HUES6 (cell line): ENCODE measurements around the gene KAT7.

Experiments used
- H3K27ac ChIP-seq: 2 replicates; pipeline ENCODE4 v1.7.0; 2013; ENCODE audit warnings: low read depth, mild to moderate bottlenecking, low read length, inconsistent platforms
- H3K27me3 ChIP-seq: 2 replicates; pipeline ENCODE4 v1.6.1; 2013; ENCODE audit warnings: low read length; ENCODE audit not compliant: control insufficient read depth, insufficient read depth
- H3K36me3 ChIP-seq: 2 replicates; pipeline ENCODE4 v1.6.1; 2013; ENCODE audit warnings: low read length; ENCODE audit not compliant: control insufficient read depth, insufficient read depth
- H3K4me1 ChIP-seq: 2 replicates; pipeline ENCODE4 v1.6.1; 2013; ENCODE audit warnings: low read length; ENCODE audit not compliant: control insufficient read depth, insufficient read depth
- H3K4me3 ChIP-seq: 2 replicates; pipeline ENCODE4 v1.5.1; 2013; ENCODE audit warnings: low read depth, low read length
- H3K9ac ChIP-seq: one replicate; pipeline ENCODE4 v1.6.1; 2013; ENCODE audit warnings: mild to moderate bottlenecking, low read length
- H3K9me3 ChIP-seq: 2 replicates; pipeline ENCODE4 v1.6.1; 2013; ENCODE audit warnings: low read depth, low read length; ENCODE audit not compliant: control insufficient read depth, insufficient read depth

Gene KAT7

DNA sequence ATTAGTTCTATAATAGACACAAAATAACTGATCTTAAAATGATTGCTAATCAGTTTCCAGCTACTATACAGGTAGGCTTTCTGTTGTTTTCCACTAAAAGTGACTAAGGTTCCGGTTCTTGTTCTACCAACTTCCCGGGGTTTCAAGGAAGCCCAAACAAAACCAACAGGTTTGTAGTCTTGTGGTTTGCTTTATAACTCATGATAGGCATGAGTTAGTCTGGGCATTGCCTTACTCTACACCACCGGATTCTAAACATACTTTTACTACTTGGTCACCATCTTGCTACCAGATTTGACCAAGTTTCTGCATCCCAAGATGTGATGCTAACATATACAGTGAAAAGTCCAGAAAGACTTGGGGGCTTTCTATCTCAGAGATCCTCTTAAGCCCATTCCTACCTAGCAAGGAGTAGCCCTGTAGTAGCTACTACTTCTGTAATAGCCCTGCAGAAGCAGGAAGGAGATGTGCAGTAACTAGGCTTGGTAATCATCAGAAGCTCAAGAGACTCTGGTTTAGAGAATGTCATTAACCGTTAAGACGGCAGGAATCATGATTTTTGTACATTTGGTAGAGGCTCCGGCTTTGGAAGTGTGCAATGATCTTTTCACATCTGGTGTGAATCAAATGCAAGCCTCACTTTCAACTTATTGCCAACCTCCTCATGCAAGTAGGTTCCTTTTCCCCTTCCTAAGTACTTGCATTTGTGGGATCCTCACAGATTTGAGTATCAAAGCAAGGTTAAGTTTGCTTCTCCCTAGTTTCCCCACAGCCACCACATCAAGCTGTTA, 26.1 kb upstream of the KAT7 start:
- no peak overlapping the region for H3K9ac ChIP-seq
- H3K9me3 ChIP-seq = no peaks in the 10 kb centered on the region
- H3K4me3 ChIP-seq = peak overlapping the region; percentile 99
- peaks cover 20% of the 10 kb centered on the region for H3K4me1 ChIP-seq
- no peak overlapping the region for H3K27ac ChIP-seq
- H3K36me3 ChIP-seq = no peaks in the 10 kb centered on the region
- peaks cover 16% of the 10 kb centered on the region for H3K27me3 ChIP-seq

DNA sequence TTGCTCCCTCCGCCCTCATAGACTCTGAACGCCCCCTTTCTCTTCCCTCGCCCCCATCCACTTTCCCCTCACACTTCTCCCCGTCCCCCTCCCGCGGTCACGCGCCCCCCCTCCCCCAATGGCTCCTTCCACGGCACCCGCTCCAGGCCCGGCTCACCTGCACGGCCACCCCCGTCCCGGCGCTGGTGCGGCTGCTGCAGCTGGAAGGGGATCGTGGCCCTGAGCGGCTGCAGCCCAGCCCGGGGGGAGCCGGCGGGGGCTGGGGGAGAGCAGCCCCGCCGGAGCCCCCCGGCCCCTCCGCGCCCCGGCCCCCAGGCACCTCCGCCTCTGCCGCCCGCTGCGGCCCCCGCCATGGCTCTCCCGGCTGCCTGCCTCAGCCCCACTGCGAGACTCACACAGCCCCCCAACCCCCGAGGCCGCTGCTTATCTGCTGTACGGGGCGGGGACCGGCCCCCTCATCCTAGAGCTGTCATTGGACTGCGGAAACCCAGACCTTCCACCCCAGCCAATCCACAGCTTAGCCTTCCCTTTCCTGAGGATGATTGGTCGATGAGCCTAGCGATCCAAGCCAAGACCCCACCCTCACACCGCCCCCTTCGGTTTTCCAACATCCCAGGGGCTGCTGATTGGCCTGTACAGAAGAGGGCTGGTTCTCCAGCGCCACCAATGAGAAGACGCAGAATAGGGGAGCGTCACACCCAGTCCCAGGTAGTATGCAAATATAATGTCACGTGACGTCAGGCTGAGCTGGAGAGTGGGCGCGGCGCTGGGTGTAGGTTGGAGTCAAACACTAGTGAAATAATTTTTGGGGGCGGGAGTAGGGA, 24.5 kb upstream of the KAT7 start, which contains the start of gene FAM117A:
FAM117A (minus strand) TSS at position 397 of the 824 bp plus-strand sequence; CDS start at position 353, 44 bp downstream.
- Histone ChIP-seq H3K4me1 (peaks cover 20% of the 10 kb centered on the region), H3K36me3 (no peaks in the 10 kb centered on the region), H3K4me3 (peak within 1 kb of the TSS; percentile 99), H3K27ac (no peak within 1 kb of the TSS), H3K9me3 (no peaks in the 10 kb centered on the region), H3K27me3 (peaks cover 16% of the 10 kb centered on the region), H3K9ac (peak within 1 kb of the TSS; percentile 61)

DNA sequence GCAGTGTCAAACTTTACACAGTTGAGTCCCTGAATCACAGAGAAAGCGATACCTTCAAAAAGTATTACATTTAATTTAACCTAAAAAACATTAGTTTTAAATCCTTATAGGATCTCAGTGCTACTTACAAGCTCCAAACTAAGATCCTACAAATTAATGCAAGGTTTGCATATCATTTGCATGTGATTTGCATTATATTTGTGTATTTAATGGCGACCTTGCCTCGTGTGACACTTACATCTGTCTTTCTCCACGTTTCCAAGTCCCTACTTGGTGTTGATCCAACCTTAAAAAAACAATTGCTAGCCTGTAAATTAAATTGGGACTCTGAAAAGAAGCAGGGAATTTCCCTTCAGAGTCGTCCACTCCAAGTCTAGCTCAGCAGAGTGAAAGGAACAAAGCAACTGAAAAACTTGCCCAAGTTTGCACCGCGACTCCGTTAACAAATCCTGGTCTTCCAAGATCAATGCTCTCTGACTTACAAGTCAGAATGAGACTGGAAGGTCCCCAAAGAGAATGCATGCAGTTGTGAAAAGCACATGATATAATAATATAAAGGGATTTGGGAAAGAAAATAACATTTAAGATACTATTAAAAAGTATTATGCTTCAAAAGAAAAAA, 23.8 kb upstream of the KAT7 start:
- Histone ChIP-seq H3K9ac (no peak overlapping the region), H3K9me3 (no peaks in the 10 kb centered on the region), H3K27ac (no peak overlapping the region), H3K27me3 (peaks cover 16% of the 10 kb centered on the region), H3K36me3 (no peaks in the 10 kb centered on the region), H3K4me1 (peaks cover 20% of the 10 kb centered on the region), H3K4me3 (peak overlapping the region; percentile 51)

DNA sequence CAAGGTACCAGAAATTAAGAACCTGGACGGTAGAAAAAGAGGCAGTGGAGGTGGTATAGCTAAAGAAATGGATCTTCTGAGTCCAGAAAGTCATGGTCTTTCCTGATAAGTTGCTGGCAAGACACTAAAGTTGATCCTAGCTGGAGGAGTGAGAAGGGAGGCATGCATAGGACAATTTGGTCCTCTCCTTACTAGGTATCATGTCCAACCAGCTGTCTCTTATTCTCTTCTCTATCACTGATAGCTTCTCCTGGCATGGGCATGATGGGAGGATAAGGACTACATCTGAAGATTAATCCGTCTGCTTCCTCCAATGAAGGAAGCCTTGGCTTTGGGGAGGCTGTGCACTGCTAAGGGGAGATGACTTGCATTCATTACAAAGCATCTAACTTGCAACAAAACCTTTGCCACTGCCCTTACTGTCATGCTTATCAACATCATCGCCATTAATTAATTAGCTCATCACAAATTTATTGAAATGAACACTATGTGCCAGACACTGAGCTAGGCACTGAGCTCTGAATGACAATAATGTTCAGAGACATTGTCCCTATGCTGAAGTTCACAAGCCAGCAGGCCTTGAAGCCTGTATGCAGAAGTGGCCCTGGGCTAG, 21.5 kb upstream of the KAT7 start:
- peaks cover 12% of the 10 kb centered on the region for H3K4me1 ChIP-seq
- peaks cover 16% of the 10 kb centered on the region for H3K27me3 ChIP-seq
- H3K9ac ChIP-seq = no peak overlapping the region
- H3K36me3 ChIP-seq = no peaks in the 10 kb centered on the region
- H3K9me3 ChIP-seq = no peaks in the 10 kb centered on the region
- H3K27ac ChIP-seq = no peak overlapping the region
- H3K4me3 ChIP-seq = no peak overlapping the region

DNA sequence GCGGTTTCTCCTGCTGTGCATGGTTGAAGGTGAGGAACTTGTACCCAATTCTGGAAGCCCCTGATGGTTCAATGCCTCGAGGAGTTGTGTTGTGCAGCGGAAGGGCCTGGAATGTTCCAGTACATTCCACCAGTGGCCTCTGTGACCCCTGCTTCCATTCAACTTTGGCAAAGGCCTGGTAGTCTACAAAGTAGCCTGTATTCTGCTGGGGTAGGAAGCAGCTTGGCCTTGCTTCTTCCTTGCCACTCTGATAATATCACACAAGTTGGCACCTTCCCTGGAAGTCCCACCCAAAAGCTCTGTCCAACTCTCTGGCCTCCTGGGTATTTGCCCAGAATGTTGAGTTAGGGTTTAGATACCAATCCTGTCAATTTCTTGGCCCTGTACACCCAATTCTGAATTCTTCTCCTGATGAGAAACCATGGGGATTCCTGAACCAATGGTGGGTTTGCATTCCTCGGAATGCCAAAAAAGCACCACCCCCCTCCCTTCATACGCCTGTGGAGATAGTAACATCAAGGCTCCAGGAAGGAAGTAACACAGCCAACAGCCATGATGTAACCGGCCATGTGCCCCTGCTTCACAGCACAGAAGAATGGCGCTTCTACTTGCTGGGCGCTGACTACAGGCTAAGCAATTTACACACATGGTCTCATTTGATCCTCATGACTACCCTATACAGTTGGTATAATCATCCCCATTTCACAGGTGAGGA, 12.8 kb upstream of the KAT7 start:
- H3K27ac ChIP-seq = no peak overlapping the region
- no peaks in the 10 kb centered on the region for H3K9me3 ChIP-seq
- H3K9ac ChIP-seq = no peak overlapping the region
- no peaks in the 10 kb centered on the region; the same call in 1 of the 2 replicates for H3K4me1 ChIP-seq
- no peak overlapping the region for H3K4me3 ChIP-seq
- H3K36me3 ChIP-seq = no peaks in the 10 kb centered on the region
- no peaks in the 10 kb centered on the region for H3K27me3 ChIP-seq

DNA sequence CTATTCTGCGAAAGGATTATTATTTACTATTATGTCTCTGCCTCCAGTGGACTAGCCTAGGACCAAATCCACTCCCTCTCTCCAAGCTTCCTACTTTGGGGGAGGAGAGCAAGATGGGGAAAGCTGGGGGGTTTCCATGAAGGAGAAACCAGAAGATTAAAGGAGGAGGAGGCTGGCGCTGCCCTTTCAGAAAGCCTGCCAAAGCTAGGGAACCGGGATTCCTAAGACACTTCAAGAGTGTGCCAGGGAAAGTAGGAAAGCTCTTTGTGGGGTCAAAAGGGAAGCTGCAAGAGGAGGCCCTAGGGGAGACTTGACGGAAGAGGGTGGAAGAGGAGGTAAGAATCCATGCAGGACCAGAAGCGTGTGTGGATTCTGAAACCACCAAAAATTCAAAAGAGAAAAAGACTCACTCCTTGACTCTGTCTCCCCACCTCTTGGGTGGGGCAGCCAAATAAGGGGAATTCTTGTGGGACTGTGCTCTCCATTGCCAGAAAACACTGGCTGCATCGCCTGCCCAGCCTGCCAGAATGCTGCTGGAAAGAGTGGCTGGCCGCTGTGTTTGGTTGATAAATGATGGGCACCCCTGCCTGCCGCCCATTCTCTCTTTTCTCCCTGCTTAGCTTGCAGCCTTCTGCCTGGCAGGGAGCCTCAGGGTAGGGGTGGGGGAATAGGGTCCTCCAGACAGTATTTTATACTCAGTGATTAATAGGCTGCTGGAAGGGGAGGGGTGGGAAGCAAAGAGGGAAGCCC, 11.8 kb upstream of the KAT7 start:
- no peak overlapping the region for H3K27ac ChIP-seq
- no peaks in the 10 kb centered on the region for H3K36me3 ChIP-seq
- no peak overlapping the region for H3K9ac ChIP-seq
- H3K9me3 ChIP-seq = no peaks in the 10 kb centered on the region
- no peaks in the 10 kb centered on the region for H3K27me3 ChIP-seq
- no peak overlapping the region for H3K4me3 ChIP-seq
- H3K4me1 ChIP-seq = no peaks in the 10 kb centered on the region; the same call in 1 of the 2 replicates

DNA sequence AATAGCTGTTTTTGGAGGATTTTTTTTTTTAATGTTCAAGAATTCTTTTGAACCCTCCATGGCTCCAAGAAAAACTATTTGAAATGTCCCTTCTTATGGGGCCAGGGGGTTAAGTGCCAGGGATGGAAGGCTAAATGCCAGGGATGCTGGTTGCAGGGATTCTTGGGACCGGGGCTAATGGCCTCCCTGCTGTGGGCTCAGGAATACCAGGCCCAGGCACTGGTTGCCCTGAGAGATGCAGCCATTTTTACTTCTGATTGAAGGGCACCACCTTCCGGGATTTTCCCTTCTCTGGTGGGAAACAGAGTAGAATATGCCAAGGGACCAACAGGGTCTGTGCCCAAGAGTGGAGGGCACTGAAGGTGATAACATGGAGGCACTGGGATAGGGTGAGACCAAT, 10.9 kb upstream of the KAT7 start:
- no peak overlapping the region for H3K9ac ChIP-seq
- no peak overlapping the region for H3K27ac ChIP-seq
- no peak overlapping the region for H3K4me3 ChIP-seq
- H3K4me1 ChIP-seq = no peaks in the 10 kb centered on the region; the same call in 1 of the 2 replicates
- H3K36me3 ChIP-seq = no peaks in the 10 kb centered on the region
- H3K9me3 ChIP-seq = no peaks in the 10 kb centered on the region
- H3K27me3 ChIP-seq = no peaks in the 10 kb centered on the region

DNA sequence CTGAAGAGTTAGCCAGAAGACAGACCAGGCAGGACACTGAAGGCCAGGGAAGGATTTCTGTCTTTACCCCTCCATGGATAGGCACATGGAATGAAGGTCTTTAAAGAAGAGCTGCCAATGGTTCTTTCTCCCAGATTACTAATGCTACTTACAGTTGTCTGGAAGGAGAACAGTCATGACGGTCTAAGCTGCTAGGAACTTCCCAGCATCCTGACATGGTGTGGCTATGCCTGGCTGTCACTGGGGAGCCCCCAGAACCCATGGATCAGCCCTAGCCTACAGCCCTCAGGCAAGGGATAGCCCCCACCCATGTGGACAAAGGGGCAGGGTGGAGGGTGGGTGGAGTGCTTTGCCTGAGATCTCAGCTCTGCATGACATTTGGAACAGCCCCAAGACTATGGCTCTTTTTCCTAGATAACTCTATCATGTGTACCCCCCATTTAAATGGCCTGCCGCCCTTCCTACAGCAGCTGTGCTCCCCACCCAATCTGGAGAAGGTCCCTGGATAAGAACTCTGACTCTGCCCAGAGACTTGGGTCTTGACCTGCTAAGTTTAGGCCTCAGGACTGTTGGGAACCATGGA, 9.2 kb upstream of the KAT7 start:
- no peak overlapping the region for H3K9ac ChIP-seq
- no peak overlapping the region for H3K4me3 ChIP-seq
- no peaks in the 10 kb centered on the region; the same call in 1 of the 2 replicates for H3K27me3 ChIP-seq
- no peak overlapping the region for H3K27ac ChIP-seq
- H3K9me3 ChIP-seq = no peaks in the 10 kb centered on the region
- no peaks in the 10 kb centered on the region; the same call in 1 of the 2 replicates for H3K4me1 ChIP-seq
- no peaks in the 10 kb centered on the region for H3K36me3 ChIP-seq

DNA sequence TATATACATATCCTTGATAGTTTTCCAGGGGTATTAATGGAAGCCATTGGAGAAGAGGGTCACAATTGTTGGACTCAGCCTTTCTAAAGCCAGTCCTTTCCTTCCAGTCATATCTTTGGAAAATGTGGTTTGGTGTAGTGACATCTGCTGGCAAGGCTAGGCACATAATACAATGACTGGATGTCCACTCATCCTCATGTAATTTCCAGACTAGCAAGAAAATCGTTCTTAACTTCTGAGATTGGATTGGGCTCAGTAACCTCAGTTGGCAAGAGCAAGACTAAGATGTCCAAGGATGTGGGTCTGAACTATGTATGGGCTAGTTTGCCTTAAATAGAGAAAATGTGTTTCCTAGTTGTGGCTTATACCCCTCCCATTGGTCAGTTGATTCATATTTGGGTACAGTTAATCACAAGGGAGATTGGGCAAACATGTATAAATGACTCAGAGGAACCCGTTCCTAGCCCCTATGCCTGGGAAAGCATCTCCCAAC, 8.7 kb upstream of the KAT7 start:
- Histone ChIP-seq H3K36me3 (no peaks in the 10 kb centered on the region), H3K4me3 (no peak overlapping the region), H3K27me3 (no peaks in the 10 kb centered on the region; the same call in 1 of the 2 replicates), H3K27ac (no peak overlapping the region), H3K4me1 (no peaks in the 10 kb centered on the region; the same call in 1 of the 2 replicates), H3K9ac (no peak overlapping the region), H3K9me3 (no peaks in the 10 kb centered on the region)
